ENCODE data around the gene RSRC2. TPM values are rescaled to one million over a fixed set of nuclear protein-coding genes. Genes with fewer than 3 reads are reported as not detected.
"Not testable (repeated sequence)": the region's sequence is repeated elsewhere in the genome, so short reads cannot be mapped to it uniquely, and the experiment has no call there.

RSRC2 gene
- total RNA-seq, 1 donor from 2014 or later, result 62.0 TPM

GRCh38 chr12:122519418-122519817 is 7.3 kb downstream of the RSRC2 start:
- no peak for DNase-seq (ENCODE audit: low spot score in 2 of 2)
- FAIRE-seq, result no peak

GRCh38 chr12:122518908-122519307 is 7.8 kb downstream of the RSRC2 start:
- FAIRE-seq (no peak), DNase-seq (ENCODE audit: low spot score in 2 of 2) (no peak)

- no peak for DNase-seq (ENCODE audit: low spot score in 2 of 2)
Measured at GRCh38 chr12:122517877-122518276, 8.9 kb downstream of the RSRC2 start.

GRCh38 chr12:122516544-122517361 is 10.0 kb downstream of the RSRC2 start:
- DNase-seq (ENCODE audit: low spot score in 2 of 2), result no peak
- no peak for FAIRE-seq

More at GRCh38 chr12:122517877-122518276, 8.9 kb downstream of the RSRC2 start:
- FAIRE-seq, result no peak

GRCh38 chr12:122515275-122515674 is 11.5 kb downstream of the RSRC2 start:
- no peak for DNase-seq (ENCODE audit: low spot score in 2 of 2)

GRCh38 chr12:122513660-122514059 is 13.1 kb downstream of the RSRC2 start:
- FAIRE-seq (no peak), DNase-seq (ENCODE audit: low spot score in 2 of 2) (no peak)

More at GRCh38 chr12:122515275-122515674, 11.5 kb downstream of the RSRC2 start:
- FAIRE-seq, result no peak

- DNase-seq (ENCODE audit: low spot score in 2 of 2); FAIRE-seq: not testable (repeated sequence)
Measured at GRCh38 chr12:122513028-122513427, 13.7 kb downstream of the RSRC2 start.

GRCh38 chr12:122508163-122508562 is 18.6 kb downstream of the RSRC2 start:
- no peak for DNase-seq (ENCODE audit: low spot score in 2 of 2)
- no peak for FAIRE-seq

GRCh38 chr12:122506393-122506938 is 20.3 kb downstream of the RSRC2 start:
- FAIRE-seq, result no peak
- DNase-seq (ENCODE audit: low spot score in 2 of 2), result no peak

GRCh38 chr12:122505419-122506051 is 21.2 kb downstream of the RSRC2 start:
- FAIRE-seq, result no peak
- DNase-seq (ENCODE audit: low spot score in 2 of 2), result no peak

GRCh38 chr12:122503783-122504590 is 22.7 kb downstream of the RSRC2 start:
- DNase-seq (ENCODE audit: low spot score in 2 of 2) (no peak), FAIRE-seq (no peak)

- FAIRE-seq (no peak), DNase-seq (ENCODE audit: low spot score in 2 of 2) (no peak)
Measured at GRCh38 chr12:122503147-122503751, 23.5 kb downstream of the RSRC2 start.

- no peak for DNase-seq (ENCODE audit: low spot score in 2 of 2)
- FAIRE-seq, result no peak
Measured at GRCh38 chr12:122501489-122501989, 25.2 kb downstream of the RSRC2 start.

GRCh38 chr12:122500685-122501488 is 25.8 kb downstream of the RSRC2 start, which contains the start of gene ZCCHC8:
TSS of gene ZCCHC8 (minus strand) at chr12:122500932. CDS start at chr12:122500840, 92 bp downstream.
- FAIRE-seq, result no peak
- peak; percentile 89 to 93 for DNase-seq (ENCODE audit: low spot score in 2 of 2)

GRCh38 chr12:122499991-122500684 is 26.6 kb downstream of the RSRC2 start:
- FAIRE-seq (no peak), DNase-seq (ENCODE audit: low spot score in 2 of 2) (peak; percentile 10 to 35)

GRCh38 chr12:122495258-122495657 is 31.5 kb downstream of the RSRC2 start:
- FAIRE-seq, result no peak
- no peak for DNase-seq (ENCODE audit: low spot score in 2 of 2)

- FAIRE-seq; DNase-seq (ENCODE audit: low spot score in 2 of 2): not testable (repeated sequence)
Measured at GRCh38 chr12:122493222-122493621, 33.5 kb downstream of the RSRC2 start.

- FAIRE-seq (no peak), DNase-seq (ENCODE audit: low spot score in 2 of 2) (no peak)
Measured at GRCh38 chr12:122491991-122492390, 34.7 kb downstream of the RSRC2 start.

Measured in frontal cortex (tissue), 4 donors.